Measurements from ENCODE around the gene CYTL1. TPM values are rescaled to one million over a fixed set of nuclear protein-coding genes. Genes with fewer than 3 reads are reported as not detected.
A peak's percentile ranks its signal among the peaks of the same experiment; 100 is the strongest.

CYTL1 gene
- total and polyA plus RNA-seq, 2 of the 4 experiments (the other 2 are of a cell fraction) = 1.3 to 7.4 TPM

- peaks cover 39% of the 10 kb centered on the region for H3K27me3 ChIP-seq (ENCODE audit: control insufficient read depth, insufficient read depth, low read length)
- no peak overlapping the region; the same call in 1 of the 2 replicates for H3K18ac ChIP-seq (ENCODE audit: low read depth, low read length)
- no peak overlapping the region for H4K8ac ChIP-seq (ENCODE audit: low read depth in 2 of 2, low read length in 2 of 2)
- no peak overlapping the region for H3K27ac ChIP-seq (ENCODE audit: insufficient read depth, low read length)
- H2BK20ac ChIP-seq (ENCODE audit: low read depth, low read length) = no peak overlapping the region
- no peak overlapping the region for H2BK15ac ChIP-seq (ENCODE audit: low read depth, low read length)
- no peak overlapping the region for H3K56ac ChIP-seq (ENCODE audit: extremely low read depth, insufficient read depth, low read length)
- H3K4me1 ChIP-seq (ENCODE audit: control insufficient read depth, insufficient read depth, low read length) = peaks cover 5% of the 10 kb centered on the region; the same call in 1 of the 2 replicates
- H4K5ac ChIP-seq (ENCODE audit: low read depth, low read length) = no peak overlapping the region
- H2AK9ac ChIP-seq (replicated peaks; ENCODE audit: low read depth, low read length, poor library complexity) = no peak overlapping the region
- H2BK5ac ChIP-seq (ENCODE audit: low read depth, low read length, poor library complexity, severe bottlenecking) = no peak overlapping the region
- H2AFZ ChIP-seq (replicated peaks; ENCODE audit: low read length, poor library complexity) = no peak overlapping the region
- intact Hi-C loops (cut with micrococcal nuclease) = no loop called here
- H3K14ac ChIP-seq (replicated peaks; ENCODE audit: low read depth, low read length) = no peak overlapping the region
- H3K4ac ChIP-seq (ENCODE audit: low read depth, low read length) = no peak overlapping the region
- H2AK5ac ChIP-seq (ENCODE audit: low read depth, low read length) = no peak overlapping the region
- H3K4me2 ChIP-seq (ENCODE audit: low read depth, low read length) = no peak overlapping the region; the same call in 1 of the 2 replicates
- H3K36me3 ChIP-seq (ENCODE audit: control insufficient read depth, insufficient read depth, low read length) = no peaks in the 10 kb centered on the region
- DNase-seq (peak; percentile 42), ATAC-seq (ENCODE audit: low read depth) (peak; percentile 69)
- CTCF ChIA-PET = interaction anchor here (0.7 to 1.2 kb wide), 2 partner anchors 8 to 10 kb away, joined by 3 read pairs; partner anchors contain the start of gene CYTL1
- H3K9ac ChIP-seq (ENCODE audit: low read depth, low read length) = no peak overlapping the region
- no peak overlapping the region for H2BK120ac ChIP-seq (ENCODE audit: low read depth, low read length)
- H3K9me1 ChIP-seq (ENCODE audit: insufficient read depth, low read length) = no peaks in the 10 kb centered on the region
- TF ChIP-seq RFX5 (IDR thresholded peaks at IDR 0.05; ENCODE audit: low read depth, low read length) = no peak
- no peak for TF ChIP-seq BHLHE40 (IDR thresholded peaks at IDR 0.05; ENCODE audit: low read depth, low read length)
- no peak for TF ChIP-seq CTCF (conservative IDR thresholded peaks at IDR 0.05; ENCODE audit: low read depth, low read length)
- no peak for TF ChIP-seq FOS (IDR thresholded peaks at IDR 0.05; ENCODE audit: low read depth, low read length)
- TF ChIP-seq SMC3 (IDR thresholded peaks at IDR 0.05; ENCODE audit: low read depth, low read length) = no peak
- TF ChIP-seq MAZ (IDR thresholded peaks at IDR 0.05; ENCODE audit: borderline replicate concordance, low read depth, low read length) = no peak
- TF ChIP-seq CHD1 (IDR thresholded peaks at IDR 0.05; ENCODE audit: low read depth, low read length) = no peak
- no peak for TF ChIP-seq ELK1 (IDR thresholded peaks at IDR 0.05; ENCODE audit: borderline replicate concordance, low read depth, low read length)
- TF ChIP-seq RCOR1 (IDR thresholded peaks at IDR 0.05; ENCODE audit: insufficient replicate concordance, low read length) = no peak
- H3K9me3 ChIP-seq (ENCODE audit: control insufficient read depth, insufficient read depth, low read length) = peaks cover 13% of the 10 kb centered on the region
- H4K91ac ChIP-seq (ENCODE audit: insufficient read depth, low read depth, low read length) = no peak overlapping the region
- H3K4me3 ChIP-seq (ENCODE audit: insufficient read depth, low read depth, low read length) = no peak overlapping the region
- H3K79me1 ChIP-seq (ENCODE audit: low read depth in 1 of 2, low read length in 2 of 2) = no peaks in the 10 kb centered on the region
- dilution Hi-C loops (cut with HindIII; ENCODE audit: low sequenced_read_pairs, unreplicated experiment) = no loop called here
- H3K23ac ChIP-seq (ENCODE audit: low read depth, low read length) = no peak overlapping the region
- in situ Hi-C loops (cut with MboI; ENCODE audit: low sequenced_read_pairs) = no loop called here
- BruUV-seq (replicated peaks) = no TSS peak
- no peaks in the 10 kb centered on the region for H4K20me1 ChIP-seq (ENCODE audit: insufficient read depth, low read length)
- POLR2A ChIA-PET (ENCODE audit: unreplicated experiment) = interaction anchor here (0.6 kb wide), 1 partner anchor 168 kb away, joined by 3 read pairs; no protein-coding TSS in a partner anchor
Measured at GRCh38 chr4:5027346-5027745, 8.1 kb upstream of the CYTL1 start.
